Panc1 (cell line): ENCODE data around the gene ZNF714.

ENCODE experiments used
- POLR2AphosphoS5 ChIP-seq: IDR thresholded peaks from 2 replicates; pipeline ENCODE4 v1.6.1; 2012; ENCODE audit warnings: mild to moderate bottlenecking, low read depth, low read length, moderate library complexity
- TCF7L2 ChIP-seq: IDR thresholded peaks from 2 replicates; pipeline ENCODE4 v1.6.1; 2011; ENCODE audit warnings: mild to moderate bottlenecking, low read depth, low read length, inconsistent platforms
- TF ChIP-seq, protein P1 (sequence below): fragments of 450-650 bp; IDR thresholded peaks from 2 replicates; pipeline ENCODE4 v1.5.1; 2017; ENCODE audit warnings: mild to moderate bottlenecking
- TF ChIP-seq, protein P2 (sequence below), 2 experiments: IDR thresholded peaks; 2 replicates each; pipeline ENCODE4 v1.6.1; 2011 to 2012; ENCODE audit warnings: low read depth in 2 of 2, control low read depth in 1 of 2, low read length in 1 of 2, mild to moderate bottlenecking in 1 of 2, moderate library complexity in 1 of 2; ENCODE audit not compliant: insufficient read depth in 1 of 2

DNA sequence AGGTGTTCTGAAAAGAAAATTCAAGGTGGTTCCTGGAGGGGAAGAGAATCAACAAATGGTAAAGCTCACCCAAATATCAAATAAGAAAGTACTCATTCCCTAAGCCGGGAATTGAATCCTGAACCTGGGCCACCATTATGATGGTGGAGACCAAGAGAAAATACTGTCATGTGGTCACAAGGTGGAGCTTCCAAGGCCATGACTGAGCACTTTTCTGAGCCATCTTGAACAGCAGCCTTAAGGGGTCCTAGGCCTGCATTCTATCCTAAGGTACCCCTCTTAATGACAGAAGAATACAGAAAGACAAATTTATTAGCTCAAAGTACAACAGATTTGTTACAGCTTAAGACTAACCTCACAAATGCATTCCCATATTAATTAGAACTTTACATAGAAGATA lies 69.5 kb downstream of the ZNF714 start:
- TF ChIP-seq, protein P1, sequence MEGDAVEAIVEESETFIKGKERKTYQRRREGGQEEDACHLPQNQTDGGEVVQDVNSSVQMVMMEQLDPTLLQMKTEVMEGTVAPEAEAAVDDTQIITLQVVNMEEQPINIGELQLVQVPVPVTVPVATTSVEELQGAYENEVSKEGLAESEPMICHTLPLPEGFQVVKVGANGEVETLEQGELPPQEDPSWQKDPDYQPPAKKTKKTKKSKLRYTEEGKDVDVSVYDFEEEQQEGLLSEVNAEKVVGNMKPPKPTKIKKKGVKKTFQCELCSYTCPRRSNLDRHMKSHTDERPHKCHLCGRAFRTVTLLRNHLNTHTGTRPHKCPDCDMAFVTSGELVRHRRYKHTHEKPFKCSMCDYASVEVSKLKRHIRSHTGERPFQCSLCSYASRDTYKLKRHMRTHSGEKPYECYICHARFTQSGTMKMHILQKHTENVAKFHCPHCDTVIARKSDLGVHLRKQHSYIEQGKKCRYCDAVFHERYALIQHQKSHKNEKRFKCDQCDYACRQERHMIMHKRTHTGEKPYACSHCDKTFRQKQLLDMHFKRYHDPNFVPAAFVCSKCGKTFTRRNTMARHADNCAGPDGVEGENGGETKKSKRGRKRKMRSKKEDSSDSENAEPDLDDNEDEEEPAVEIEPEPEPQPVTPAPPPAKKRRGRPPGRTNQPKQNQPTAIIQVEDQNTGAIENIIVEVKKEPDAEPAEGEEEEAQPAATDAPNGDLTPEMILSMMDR: no peak
- no peak for TF ChIP-seq POLR2AphosphoS5
- TF ChIP-seq, protein P2, sequence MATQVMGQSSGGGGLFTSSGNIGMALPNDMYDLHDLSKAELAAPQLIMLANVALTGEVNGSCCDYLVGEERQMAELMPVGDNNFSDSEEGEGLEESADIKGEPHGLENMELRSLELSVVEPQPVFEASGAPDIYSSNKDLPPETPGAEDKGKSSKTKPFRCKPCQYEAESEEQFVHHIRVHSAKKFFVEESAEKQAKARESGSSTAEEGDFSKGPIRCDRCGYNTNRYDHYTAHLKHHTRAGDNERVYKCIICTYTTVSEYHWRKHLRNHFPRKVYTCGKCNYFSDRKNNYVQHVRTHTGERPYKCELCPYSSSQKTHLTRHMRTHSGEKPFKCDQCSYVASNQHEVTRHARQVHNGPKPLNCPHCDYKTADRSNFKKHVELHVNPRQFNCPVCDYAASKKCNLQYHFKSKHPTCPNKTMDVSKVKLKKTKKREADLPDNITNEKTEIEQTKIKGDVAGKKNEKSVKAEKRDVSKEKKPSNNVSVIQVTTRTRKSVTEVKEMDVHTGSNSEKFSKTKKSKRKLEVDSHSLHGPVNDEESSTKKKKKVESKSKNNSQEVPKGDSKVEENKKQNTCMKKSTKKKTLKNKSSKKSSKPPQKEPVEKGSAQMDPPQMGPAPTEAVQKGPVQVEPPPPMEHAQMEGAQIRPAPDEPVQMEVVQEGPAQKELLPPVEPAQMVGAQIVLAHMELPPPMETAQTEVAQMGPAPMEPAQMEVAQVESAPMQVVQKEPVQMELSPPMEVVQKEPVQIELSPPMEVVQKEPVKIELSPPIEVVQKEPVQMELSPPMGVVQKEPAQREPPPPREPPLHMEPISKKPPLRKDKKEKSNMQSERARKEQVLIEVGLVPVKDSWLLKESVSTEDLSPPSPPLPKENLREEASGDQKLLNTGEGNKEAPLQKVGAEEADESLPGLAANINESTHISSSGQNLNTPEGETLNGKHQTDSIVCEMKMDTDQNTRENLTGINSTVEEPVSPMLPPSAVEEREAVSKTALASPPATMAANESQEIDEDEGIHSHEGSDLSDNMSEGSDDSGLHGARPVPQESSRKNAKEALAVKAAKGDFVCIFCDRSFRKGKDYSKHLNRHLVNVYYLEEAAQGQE (IDR thresholded peaks at IDR 0.05; ENCODE audit: insufficient read depth in 1 of 2, low read depth in 2 of 2, low read length in 1 of 2): no peak
- TF ChIP-seq TCF7L2: no peak
